HG03521 (cell line): ENCODE measurements around the gene PRKG1.

Experiments
- ATAC-seq: cut with Tn5 transposase; IDR thresholded peaks from one replicate; pipeline ENCODE4 v1.9.1; 2021; ENCODE audit warnings: mild to moderate bottlenecking, moderate library complexity; ENCODE audit not compliant: unreplicated experiment

PRKG1 gene

DNA sequence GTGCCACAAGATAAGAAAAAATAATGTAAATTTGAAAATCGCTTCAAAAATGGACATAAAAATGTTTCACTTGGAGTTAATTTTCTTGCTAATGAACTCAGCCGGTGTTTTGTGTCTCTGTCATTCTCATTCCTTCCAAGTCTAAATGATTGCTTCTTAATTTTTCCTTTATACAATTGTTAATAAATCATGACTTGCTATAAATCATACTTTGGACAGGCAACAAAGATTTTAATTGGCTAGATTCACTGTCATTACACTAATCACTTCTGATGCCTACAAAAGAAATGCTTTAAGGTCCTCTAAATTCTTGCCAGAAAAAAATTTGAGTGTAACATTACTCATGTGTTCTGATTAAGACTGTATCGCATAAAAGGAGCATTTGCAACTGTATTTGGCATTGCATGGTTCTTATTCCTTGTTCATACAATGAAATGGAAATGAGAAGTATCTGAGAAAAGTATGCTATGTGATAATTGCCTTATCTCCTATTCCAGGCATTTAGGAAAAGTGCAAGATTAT, 1000.3 kb downstream of the PRKG1 start:
- ATAC-seq: no peak

DNA sequence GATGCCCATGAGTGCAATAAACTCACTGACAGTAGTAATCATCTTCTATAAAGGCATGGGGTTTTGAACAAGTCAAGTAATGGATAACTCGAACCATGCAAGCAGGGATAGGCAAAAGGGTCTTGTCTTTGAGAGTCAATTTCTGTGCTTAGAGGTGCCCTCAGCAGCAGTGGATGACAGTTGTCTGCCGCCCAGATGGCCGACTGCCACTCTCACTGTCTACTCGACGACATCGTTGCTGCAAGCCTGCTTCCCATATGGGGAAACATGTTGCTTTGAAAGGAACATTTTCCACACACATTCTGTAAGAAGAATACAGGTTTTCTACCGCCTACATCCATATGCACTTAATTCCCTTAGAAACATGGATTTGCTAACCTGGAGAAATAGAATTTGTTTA, 1003.5 kb downstream of the PRKG1 start:
- ATAC-seq: no peak

DNA sequence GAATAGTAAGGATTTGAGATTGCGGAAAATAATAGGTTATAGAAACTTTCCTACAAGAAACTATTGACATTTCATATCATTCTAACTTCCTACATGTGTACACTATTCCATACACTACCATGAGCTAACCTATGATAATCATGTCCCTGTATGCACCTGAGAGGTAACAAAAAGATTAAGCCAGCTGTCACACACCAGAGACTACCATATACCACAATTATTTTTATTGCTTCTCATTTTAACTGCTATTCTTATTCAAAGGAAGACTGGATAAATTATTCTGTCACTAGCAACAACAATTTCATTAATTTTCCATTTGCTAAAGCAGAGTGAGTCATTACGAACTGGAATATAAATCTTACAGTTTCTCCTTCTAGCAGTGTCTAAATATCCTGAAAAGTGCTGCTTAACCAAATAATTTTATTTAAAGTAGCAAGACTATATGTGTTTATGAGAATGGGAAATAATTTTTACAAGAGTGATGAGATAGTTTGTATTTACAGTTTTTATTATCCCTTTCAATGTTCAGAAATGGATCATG, 1004.2 kb downstream of the PRKG1 start:
- no peak for ATAC-seq

DNA sequence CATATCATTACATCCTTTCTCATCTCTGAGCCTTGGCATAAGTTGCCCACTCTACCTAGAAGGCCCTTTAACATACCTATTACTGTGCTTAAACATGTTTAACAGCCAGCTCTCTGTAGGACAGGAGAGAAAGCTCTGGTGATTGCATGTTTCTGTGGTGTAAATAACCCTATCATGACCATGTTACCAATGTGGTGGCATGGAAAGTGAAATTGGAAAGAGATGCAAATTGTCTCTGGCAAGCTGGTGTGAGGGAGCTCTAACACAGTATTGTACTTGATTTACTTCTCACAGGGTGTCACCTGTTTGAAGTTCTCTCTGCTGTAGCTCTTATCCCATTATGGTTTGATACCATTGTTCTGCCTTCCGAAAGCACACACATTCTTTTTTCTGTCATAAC, 1008.0 kb downstream of the PRKG1 start:
- ATAC-seq: no peak

DNA sequence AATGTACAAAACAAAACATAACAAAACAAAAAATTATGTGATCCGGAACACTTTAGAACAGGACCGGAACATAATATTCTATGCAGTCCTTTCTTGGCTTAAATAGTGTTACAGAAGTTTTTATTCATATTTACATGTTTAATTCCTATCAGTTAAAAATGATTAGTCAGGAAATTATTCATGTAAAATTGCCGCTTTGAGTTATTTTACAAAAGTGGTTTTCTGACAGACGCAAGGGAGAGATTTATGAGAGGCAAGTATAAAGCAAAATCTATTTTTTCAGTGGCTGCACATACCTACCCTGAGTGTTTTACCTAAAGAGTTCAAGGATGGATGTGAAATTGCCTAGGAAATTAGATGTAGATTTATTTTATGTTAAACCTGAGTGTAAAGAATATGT, 1009.1 kb downstream of the PRKG1 start:
- no peak for ATAC-seq

DNA sequence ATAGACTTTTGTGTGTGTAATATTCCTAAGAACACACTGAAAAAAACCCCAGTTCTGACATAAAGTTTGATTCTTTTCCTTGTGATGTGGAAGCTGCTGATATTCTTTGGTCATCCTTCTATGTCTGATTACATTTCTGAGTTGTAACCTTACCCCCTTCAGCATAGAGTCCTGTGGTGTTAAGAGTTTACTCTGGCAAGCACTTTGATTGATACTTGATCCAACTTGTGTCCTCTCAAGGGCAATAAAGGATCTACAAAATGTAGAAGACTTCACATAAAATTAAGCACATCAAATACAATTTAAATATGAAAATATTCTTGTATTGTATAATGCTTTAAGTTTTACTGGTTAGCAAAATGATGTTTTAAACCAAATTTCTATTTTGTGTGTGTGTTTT, 1018.1 kb downstream of the PRKG1 start:
- ATAC-seq: no peak

DNA sequence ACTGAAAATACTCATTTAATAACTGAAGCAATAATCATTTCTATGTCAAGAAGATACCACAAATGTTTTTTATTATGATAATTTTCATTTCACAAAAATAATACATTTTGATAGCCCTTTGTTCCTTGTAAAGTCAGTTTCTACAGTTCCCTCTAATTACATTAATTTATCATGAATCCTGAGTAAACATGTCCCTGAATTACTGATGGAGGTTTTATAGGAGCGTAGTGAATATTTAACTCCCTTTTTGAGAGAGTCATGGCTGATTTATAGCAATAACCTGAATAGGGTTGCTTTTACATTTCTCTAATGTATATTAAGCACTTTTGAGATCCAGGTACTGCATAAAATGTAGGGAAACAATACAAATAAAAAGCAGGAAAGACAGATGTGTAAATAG, 1023.8 kb downstream of the PRKG1 start:
- ATAC-seq: no peak

DNA sequence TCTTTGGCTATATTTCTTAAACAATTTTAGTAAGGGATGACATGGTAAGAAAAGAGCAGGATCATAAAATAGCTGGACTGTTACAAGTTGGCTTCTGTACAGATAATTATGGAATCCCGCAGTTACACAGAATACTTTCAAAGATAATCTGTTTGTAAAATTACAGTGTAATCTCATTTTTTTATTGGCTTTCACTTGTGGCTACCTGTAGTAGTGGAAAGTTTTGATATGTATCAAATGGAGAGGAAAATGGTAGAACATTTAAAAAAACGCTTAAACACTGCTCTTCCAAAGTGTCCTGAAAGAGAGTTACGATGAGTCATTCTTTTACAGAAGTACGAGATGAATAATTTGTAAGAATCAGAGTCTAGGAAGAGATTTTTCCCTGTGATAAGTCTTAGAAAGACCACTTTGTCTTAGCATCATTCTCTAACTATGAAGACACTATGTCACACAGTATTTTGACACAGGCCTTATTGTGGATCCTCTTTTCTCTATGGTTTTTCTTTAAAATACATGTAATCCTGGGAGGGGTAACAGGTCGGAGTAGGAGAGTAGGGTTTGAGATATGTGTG, 1024.8 kb downstream of the PRKG1 start:
- ATAC-seq: no peak

DNA sequence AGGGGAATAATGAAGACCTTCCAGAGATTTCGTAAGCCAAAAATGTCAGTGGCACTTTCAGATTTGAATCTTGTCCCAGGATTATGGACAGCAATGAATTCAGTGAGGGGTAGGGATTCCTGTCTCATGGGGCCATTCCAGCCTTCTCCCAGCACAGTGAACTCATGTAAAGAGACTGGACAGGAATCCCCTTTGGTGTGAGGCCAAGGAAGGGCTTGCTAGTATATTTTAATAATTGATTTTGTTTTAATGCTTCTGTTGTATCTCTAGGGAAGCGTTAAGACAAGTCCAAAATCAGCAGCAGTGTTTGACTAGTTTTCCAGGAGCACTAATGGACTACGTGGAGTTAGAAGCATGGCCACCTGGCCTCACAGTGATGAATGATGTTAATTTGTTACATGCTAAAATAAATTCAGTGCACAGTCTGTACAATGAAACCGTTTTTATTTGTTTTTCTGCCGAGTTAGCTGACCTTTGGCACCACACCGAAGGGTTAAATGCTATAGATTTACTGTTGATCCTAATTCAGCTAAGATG, 1025.8 kb downstream of the PRKG1 start:
- ATAC-seq: no peak

DNA sequence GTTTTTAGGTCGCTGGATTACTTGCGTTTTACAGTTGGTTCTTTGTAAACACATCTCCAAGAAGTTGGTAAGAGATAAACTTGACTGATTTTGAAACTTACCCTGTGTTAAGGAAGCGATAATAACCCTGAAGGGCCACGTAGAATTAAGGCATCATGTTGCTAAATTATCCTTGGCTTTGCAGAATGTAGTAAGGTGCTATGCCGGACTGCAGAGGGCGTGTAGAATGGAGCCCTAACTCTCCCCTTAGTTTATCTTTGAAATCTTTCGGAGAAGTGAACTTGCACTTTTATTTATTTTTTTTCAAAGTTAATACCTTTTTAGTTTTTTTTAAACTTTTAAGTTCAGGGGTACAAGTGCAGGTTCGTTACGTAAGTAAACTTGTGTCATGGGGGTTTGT, 1031.0 kb downstream of the PRKG1 start:
- no peak for ATAC-seq

DNA sequence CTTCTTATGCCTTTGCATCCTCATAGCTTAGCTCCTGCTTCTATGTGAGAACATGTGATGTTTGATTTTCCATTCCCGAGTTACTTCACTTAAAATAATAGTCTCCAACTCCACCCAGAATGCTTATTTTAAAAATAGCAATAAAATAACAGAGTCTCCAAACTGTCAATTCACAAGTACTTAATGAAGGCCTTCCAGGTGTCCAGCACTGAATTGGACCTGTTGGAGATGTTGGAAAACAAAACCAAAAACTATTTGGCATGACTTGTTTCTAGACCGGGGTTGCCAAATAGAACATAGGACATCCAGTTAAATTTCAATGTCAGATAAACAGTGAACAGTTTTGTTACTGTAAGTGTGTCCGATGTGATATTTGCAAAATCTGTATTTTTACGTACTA, 1031.7 kb downstream of the PRKG1 start:
- no peak for ATAC-seq

DNA sequence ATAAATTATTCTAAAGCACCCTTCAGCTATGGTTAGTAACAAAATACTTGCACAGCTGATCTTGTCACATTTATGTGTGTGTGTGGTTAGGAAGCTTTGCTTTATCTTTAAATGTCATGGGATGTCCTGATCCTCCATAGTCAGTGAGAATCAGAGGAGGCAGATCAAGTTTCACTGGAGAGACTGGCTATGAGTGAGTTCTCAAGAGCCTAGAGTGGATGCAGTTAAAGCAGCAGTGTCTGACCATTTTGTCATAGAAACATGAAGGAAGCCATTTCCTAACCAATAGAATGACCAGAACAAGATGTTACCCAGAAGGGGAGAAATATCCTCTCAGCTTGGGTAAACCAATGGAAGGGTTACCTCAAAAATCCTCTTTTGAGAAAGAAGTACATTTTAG, 1032.6 kb downstream of the PRKG1 start:
- ATAC-seq: no peak

DNA sequence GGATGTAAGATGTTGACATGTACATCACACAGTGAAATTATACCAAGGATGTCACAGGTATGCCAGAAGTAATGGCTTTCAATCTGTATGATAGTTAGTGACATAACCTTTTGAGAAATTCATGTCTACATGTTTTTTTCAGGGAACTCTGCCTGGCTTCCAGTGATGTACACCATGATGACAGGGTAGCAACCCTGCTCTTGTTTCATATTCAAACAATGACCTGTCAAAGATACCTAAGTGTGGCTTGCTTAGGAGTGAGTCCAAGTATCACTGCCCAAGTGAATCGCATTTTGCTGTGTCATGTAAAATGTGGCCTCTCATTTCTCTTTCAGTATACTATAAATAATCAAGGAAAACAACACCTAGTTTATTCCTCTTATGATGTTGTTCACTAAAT, 1033.9 kb downstream of the PRKG1 start:
- ATAC-seq: no peak

DNA sequence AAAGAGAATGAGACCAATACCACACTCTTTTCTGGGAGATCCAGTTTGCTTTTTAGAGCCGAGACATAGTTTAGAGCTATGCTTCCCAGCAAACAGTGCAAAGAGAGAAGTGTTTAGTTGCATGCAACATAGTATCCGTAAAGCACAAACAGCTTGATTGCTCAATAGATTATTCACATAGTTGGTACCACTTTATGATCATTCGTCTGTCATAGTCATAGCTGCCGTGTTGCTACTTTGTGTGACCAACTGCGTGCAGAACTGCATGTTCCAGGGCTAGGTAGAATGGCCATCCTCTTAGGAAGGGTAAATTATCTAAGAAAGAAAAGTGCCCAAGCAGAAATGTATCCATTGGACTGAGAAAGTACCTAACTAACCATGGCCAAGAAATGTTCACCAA, 1036.3 kb downstream of the PRKG1 start:
- no peak for ATAC-seq

DNA sequence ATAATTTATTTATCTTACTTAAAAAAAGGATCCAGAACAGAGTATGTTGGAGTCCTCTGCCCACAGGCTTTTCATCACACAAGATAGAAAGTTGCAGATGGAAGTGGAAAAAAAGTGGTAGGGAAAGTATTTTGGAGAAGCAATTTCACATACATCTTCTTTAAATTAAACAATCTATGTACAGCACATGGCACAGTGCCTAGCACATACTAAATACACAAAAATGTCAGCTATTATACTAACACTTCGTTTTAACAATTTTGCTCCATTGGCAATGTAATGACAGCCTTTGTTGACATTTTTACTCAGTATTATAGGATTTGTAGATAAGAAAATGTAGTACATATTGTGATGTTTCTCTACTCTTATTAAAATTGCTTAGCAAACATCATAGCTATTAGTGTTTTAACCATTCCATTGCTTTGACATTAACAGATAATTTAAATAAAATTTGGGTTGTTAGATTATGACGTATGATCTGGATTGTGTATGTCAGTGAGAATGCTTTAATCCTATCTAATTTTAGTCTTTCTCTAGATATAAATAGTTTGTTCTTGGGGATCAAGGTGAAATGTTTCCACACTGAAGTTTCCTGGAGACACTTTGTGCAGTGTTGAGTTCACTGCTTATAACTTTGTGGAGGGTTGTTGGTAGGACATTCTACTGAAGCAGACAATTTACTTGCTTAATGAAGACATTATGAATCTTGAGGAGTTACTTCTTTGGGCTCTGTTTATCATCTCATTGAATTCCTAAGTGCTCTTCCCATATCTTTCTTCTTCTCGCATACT, 1037.0 kb downstream of the PRKG1 start:
- no peak for ATAC-seq

DNA sequence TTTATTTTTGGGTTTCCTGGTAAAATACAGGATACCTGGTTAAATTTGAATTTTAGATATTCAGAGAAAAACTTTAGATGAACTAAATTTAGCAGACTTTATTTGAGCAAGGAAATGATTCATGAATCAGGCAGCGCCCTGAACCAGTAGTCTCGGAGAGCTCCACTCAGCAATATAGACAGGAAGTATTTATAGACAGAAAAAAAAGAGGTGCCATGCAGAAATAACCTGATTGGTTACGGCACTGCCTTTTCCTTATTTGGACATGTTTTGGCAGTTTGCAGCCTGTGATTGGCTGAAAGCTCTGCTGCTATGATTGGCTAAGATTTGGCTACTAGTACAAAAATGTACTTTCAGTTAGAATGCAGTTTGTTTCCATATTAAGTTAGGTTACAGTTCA, 1041.5 kb downstream of the PRKG1 start:
- ATAC-seq: no peak

DNA sequence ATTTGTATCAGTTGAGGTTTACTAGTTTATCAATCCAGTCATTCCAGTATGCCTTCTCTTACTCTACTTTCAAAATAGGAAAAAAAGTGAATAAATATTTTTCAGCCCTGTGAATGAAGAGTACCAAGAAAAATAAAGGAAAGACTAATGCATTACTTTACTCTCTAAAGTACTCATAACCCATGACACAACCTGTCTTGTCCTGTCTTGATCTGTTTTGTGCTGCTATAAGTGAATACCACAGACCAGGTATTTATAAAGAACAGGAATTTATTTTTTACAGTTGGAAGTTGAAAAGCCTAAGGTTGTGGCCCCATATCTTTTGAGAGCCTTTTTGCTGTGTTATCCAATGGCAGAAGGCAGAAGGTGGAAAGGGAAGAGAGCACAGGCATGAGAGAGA, 1045.2 kb downstream of the PRKG1 start:
- no peak for ATAC-seq

DNA sequence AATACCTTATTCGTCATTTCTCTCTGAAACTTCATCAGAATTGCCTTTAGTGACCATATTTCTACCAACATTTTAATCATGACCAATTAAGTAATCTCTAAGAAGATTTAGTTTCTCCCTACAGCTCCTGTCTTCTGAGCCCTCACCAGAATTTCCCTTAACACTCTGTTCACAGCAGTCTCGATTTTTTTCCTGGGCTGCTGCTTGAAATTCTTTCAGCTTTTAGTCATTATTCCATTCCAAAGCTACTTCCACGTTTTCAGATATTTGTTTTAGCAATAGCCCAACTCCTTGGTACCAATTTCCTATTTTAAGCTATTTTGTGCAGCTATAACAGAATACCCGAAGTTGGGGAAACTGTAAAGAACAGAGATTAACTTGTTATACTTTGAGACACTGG, 1047.4 kb downstream of the PRKG1 start:
- ATAC-seq: no peak

DNA sequence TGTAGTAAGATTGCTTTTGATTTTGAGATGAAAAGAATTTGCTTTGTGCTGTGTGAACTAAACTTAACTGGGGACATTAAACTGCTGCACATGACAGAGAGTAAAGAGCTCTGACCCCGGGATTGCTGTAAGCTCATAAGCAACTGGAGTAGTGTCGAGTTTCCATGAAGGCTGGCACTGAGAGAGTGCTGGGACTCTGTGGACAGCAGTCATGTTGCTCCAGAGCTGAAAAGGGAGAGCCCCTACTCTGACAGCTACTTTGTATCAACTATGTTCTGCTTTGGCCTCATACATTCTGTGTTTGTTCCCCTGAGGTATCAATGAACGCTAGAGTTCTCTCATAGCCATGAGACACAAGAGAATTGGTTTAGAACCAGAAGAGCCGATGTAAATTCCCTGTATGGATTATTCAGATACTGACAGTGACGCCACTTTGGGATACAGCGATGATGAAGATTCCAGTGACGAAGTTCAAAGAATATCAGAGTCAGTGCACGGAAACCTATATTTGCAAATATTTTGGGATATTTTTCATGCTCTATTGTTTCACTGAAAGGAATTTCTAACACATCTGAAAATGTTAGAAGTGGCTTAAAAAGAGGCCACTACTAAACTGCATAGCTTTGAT, 1053.9 kb downstream of the PRKG1 start:
- no peak for ATAC-seq

DNA sequence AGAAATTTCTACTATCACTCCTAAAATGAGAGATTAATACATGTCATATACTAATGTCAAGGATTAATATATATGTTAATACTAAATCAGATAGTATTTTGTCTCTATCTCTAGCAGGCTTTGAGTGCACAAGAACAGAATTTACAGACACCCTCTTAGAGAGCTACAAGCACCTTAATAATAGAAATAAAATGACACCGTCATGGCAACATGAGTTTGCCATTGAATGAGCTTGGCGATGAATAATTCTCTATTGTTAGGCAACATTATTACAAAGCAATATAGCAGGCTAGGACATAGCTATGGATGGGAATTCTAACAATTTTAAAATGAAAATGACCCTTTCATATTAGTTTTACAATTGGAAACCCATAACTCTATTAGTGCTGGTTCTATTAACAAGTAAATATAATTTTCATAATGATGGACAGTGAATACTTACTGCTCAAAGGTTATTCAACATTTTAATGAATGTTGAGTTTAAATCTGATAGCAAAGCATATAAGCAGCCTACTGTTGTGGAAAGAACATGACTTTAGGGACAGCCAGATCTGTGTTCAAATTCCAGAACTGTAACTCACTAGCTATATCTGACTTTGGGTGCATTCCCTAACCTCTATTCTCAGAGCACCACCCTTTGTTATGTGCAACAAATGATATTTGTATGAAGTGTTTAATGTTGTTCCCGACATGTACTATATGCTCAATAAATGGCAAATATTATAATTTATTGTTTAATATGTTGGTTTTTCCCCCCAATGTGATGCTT, 1055.3 kb downstream of the PRKG1 start:
- no peak for ATAC-seq

DNA sequence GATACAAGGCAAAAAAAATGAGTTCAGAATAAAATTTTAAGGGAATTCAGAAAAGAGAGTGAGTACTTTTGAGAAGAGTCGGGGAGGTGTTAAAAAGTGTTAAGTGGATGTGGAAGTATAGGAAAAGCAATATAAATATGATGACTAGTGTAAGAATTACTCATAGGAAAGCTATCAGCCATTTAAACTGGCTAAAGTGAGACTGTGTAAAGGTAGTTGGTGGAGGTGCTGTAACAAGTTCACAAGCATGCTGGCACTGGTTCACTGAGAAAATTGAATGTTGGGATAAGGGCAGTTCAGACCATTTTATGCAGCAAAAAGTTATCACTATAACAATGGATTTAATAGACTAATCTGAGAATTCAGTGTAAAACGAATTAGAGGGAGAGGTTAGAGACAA, 1060.8 kb downstream of the PRKG1 start:
- ATAC-seq: no peak
